ENCODE measurements around the gene XRCC6.
"Not testable (repeated sequence)": the region's sequence is repeated elsewhere in the genome, so short reads cannot be mapped to it uniquely, and the experiment has no call there.

Gene XRCC6

DNA sequence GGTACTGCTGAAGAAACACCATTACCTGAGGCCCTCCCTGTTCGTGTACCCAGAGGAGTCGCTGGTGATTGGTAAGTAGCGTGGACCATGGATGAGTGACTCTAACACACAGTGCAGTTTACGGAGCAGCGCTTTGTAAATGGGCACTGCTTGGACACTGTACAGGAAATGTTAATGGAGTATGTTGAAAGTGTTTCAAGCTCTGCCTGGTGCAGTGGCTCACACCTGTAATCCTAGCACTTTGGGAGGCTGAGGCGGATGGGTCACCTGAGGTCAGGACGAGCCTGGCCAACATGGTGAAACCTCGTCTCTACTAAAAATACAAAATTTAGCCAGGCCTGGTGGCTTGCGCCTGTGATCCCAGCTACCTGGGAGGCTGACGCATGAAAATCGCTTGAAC is 29.7 kb downstream of the XRCC6 start:
- DNase-seq (ENCODE audit: low spot score): no peak

DNA sequence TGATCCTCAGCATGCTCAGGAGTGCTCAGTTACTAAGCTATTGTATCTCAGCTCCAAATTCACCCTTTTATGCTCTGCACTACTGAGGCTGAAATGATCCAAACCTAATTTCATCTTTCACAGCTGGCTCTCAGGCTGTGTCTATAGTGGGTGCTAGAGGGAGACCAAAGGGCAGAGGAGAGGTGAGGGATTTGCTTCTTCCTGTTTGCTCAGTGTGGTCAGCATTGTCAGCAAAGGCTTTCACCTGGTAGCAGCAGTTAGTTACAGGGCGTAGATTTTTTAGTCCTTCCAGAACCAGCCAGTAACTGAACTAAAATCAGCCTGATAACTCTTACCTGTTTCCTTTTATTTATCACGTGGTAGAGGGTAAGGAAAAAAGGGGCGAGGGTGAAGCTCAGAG is 33.2 kb downstream of the XRCC6 start:
- no peak for DNase-seq (ENCODE audit: low spot score)

GRCh38 chr22:41656556-41656955 is 35.5 kb downstream of the XRCC6 start:
- no peak for DNase-seq (ENCODE audit: low spot score)

DNA sequence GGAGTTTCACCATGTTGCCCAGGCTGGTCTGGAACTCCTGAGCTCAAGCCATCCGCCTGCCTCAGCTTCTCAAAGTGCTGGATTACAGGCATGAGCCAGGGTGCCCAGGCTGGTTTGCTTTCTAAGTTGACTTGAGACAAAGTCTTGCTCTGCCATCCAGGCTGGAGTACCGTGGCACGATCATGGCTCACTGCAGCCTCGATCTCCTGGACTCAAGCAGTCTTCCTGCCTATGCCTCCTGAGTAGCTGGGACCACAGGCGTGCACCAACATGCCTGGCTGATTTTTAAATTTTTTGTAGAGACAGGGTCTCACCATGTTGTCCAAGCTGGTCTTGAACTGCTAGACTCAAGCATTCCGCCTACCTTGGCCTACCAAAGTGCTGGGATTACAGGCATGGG is 36.6 kb downstream of the XRCC6 start:
- DNase-seq (ENCODE audit: low spot score): no peak

DNA sequence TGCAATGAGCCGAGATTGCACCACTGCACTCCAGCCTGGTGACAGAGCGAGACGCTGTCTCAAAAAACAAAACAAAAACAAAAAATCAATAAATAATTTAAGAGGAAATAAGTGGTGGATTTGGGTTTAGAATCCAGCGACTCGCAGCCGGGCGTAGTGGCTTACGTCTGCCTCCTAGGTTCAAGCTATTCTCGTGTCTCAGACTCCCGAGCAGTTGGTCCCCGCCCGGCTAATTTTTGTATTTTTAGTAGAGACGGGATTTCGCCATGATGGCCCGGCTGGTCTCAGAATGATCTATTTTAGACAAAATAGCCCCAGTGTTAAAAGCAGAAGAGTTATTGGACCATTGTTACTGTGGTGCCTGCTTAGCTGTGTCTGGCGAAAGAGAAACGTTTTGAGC is 37.8 kb downstream of the XRCC6 start:
- DNase-seq (ENCODE audit: low spot score): no peak

- no peak for DNase-seq (ENCODE audit: low spot score)
Measured at GRCh38 chr22:41659941-41660340, 38.8 kb downstream of the XRCC6 start.

GRCh38 chr22:41660416-41660815 is 39.3 kb downstream of the XRCC6 start:
- no peak for DNase-seq (ENCODE audit: low spot score)

DNA sequence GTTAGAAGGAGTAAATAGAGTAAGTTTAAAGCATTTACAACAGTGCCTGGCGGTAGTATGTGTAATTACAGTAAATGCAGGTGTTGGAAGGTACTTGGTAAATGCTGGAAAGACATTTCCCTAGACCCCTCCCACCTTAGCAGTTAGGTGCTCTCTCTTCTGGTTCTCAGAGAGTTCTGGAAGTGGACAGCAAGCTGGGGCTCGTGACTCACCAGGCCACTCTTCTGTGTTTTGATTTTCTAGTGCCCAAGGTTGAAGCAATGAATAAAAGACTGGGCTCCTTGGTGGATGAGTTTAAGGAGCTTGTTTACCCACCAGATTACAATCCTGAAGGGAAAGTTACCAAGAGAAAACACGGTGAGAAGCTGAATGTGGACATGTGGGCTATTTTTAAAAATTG is 40.0 kb downstream of the XRCC6 start:
- DNase-seq (ENCODE audit: low spot score): no peak

GRCh38 chr22:41661713-41662112 is 40.6 kb downstream of the XRCC6 start:
- no peak for DNase-seq (ENCODE audit: low spot score)

GRCh38 chr22:41663594-41663993 is 42.5 kb downstream of the XRCC6 start:
- not testable (repeated sequence) for DNase-seq (ENCODE audit: low spot score)

DNA sequence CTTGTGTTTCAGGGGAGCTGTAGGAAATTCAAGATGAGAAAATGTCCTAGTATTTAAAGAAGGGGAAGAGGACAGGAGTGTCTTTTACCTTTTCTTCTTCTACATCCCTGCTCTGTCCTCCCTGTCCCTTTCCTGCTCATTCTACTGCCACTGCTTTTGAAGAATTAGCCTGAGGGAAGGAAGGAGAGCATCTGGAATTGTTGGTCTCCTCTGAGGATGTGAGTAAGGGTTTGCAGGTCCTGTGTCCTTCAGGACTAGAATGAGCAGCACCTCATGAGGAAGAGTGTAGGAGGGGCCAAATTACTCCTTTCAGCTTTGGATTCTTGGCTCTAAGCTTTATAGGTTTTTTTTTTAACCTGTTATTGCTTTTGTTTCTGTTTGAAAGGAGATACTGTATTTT is 43.4 kb downstream of the XRCC6 start:
- no peak for DNase-seq (ENCODE audit: low spot score)

- no peak for DNase-seq (ENCODE audit: low spot score)
Measured at GRCh38 chr22:41664951-41665350, 43.9 kb downstream of the XRCC6 start.

DNA sequence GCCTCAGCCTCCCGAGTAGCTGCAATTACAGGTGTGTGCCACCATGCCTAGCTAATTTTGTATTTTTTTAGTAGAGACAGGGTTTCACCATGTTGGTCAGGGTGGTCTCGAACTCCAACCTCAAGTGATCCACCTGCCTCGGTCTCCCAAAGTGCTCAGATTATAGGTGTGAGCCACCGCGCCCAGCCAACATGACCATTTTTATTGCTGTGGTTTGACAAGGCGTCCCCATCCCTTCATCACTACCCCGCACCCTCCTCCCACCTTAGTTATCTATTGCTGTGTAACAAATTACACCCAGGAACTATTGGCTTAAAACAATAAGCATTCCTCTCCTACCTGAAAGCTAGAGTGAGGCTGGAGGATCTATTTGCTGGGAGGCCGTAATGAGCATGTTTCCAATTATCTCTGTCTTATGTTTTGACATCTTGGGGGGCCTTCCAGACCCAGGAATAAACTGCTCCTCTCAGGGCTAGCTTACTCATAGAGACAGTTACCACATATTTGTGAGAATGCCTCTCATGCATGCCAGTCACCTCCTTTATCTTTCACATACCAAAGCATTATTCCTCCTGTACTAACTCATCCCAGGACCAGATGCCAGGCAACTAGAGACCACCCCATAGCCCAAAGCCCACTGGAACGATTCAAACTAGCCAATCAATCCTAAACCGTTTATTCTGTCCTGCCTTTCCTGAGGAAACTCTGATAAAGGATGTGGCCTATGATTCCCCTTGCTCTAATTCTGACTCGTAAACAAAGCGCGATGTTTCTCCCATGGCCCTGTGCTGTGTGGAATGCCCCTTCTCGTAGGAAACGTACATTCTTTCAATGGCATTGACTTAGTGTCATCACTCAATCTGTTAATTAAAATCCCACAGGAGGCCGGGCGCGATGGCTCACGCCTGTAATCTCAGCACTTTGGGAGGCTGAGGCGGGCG is 48.1 kb downstream of the XRCC6 start:
- DNase-seq (ENCODE audit: low spot score): no peak

DNA sequence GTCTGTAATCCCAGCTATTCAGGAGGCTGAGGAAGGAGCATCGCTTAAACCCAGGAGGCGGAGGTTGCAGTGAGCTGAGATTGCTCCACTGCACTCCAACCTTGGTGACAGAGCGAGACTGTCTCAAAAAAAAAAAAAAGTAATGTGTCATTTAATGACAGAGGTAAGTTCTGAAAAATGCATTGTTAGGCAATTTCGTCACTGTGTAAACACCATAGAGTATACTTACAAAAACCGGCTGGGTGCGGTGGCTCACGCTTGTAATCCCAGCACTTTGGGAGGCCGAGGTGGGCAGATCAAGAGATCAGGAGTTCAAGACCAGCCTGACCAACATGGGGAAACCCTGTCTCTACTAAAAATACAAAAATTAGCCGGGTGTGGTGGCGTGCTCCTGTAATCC is 51.0 kb downstream of the XRCC6 start:
- not testable (repeated sequence) for DNase-seq (ENCODE audit: low spot score)

DNA sequence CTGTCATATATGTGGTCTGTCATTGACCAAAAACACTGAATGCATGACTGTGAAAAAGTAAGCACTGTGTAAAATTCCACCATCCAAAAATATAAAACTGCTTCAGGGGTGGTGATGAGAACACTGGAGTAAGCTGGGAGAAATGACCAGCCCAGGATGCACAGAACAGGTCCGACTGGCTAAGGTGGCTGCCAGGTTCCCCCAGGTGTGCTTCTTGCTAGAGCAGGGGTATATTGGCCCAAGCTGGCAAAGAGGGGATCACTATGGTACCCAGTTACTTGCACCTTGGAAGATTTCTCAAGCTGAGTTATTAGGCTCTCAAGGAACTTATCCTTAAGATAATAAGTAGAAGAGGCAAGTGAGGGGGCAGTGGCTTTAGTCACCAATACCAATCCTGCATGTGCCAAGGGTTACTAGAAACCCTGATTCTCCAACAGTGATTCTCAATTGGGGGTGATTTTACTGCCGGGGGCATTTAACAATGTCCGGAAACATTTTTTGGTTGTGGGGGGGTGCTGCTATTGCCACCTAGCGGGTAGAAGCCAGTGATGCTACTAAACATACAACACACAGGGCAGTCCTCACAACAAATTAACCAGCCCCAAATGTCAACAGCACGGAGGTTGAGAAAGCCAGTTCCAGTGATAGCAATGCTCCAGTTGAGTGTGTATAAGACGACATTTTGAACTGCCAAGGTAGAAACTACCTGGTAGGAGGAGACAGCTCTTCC is 51.9 kb downstream of the XRCC6 start:
- DNase-seq (ENCODE audit: low spot score): no peak

- DNase-seq (ENCODE audit: low spot score): no peak
Measured at GRCh38 chr22:41674846-41675340, 53.8 kb downstream of the XRCC6 start.

DNA sequence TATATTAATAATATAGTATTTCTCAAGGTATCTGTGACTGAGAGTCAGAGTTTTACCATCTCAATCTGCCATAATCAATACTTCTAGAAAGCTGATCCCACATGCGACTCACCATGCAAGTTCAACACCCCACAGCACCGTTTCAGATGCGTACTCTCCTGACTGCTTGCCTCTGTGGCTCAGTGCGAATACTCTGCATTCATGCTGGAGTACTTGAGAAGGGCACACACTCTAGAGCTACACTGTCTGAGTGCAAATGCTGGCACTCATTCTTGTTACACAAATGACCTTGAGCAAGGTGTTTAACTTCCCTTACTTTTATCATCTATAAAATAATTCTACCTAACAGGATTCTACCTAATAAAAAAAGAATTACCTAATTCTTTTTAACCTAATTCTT is 55.0 kb downstream of the XRCC6 start:
- no peak for DNase-seq (ENCODE audit: low spot score)

GRCh38 chr22:41681616-41682015 is 60.5 kb downstream of the XRCC6 start:
- DNase-seq (ENCODE audit: low spot score): no peak

DNA sequence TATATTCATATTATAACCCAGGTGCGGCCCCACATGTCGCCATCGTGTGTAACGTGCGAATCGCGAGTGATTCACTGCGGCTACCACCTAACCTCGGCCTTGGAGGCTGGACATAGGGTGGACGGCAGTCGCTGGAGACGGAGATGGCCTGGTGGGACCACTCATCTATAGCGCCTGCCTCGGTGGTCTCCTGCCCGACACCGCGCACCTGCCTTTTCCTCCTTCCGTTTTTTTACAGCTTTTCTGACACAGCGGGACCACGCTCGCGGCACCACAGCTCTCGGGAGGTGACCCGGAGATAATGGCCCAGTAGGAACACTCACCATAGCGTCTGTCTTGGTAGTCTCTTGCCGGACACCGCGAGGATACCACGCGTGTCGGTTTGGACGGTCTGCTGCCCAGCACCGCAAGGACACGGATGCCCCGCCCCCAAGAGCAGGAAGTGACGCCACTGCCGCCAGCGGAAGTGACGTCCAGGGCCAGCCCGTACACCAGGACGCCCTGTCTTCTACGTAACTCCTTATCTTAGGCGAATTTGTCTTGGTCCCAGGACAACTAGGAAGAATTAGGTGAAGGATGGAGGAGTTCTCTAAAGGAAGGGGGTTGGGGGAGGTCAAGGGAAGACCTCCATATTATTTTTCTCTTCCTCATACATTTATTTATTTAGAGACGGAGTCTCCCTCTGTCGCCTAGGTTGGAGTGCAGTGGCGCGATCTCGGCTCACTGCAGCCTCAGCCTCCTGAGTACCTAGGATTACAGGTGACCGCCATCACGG is 61.1 kb downstream of the XRCC6 start:
- DNase-seq (ENCODE audit: low spot score): peak; percentile 78

GRCh38 chr22:41683052-41683451 is 62.0 kb downstream of the XRCC6 start:
- no peak for DNase-seq (ENCODE audit: low spot score)

DNA sequence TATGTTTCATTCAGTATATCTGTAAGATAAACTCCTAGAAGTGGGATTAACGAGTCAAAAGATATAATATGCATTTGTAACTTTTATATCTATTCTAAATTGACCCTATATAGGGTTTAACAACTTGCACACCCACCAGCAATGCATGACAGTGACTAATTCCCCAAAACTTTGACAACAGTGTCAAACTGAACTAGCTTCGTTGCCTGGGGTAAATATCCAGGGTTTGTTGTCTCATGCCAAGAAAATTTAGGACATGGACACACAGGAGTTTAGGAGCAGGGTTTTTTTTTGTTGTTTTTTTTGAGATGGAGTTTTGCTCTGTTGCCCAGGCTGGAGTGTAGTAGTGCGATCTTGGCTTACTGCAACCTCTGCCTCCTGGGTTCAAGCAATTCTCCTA is 62.5 kb downstream of the XRCC6 start:
- DNase-seq (ENCODE audit: low spot score): no peak

- no peak for DNase-seq (ENCODE audit: low spot score)
Measured at GRCh38 chr22:41684194-41684593, 63.1 kb downstream of the XRCC6 start.

Data from pons (tissue), 1 donor.